Measurements from ENCODE around the gene KCNN1.
"Not testable (repeated sequence)": the region's sequence is repeated elsewhere in the genome, so short reads cannot be mapped to it uniquely, and the experiment has no call there.

The KCNN1 gene

DNA sequence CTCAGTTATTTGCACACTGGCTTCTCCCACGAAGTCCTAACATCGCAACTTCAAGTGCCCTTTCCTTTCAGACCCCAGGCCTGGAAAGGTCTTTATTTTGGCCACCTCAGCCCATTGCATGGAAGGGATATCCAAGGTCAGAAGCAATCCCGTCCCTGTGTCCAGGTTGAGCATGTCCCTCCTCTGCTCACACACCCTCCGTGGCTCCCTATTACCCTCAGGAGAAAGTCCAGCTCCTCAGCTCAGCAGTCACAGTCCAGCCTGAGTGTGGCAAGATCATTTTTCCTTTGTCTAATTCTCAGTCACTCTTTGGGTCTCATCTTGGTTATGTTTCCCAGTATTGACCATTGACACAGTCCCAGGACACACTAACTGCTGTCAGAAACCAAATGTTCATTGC is 60.2 kb downstream of the KCNN1 start:
- DNase-seq (ENCODE audit: low spot score) = no peak

DNA sequence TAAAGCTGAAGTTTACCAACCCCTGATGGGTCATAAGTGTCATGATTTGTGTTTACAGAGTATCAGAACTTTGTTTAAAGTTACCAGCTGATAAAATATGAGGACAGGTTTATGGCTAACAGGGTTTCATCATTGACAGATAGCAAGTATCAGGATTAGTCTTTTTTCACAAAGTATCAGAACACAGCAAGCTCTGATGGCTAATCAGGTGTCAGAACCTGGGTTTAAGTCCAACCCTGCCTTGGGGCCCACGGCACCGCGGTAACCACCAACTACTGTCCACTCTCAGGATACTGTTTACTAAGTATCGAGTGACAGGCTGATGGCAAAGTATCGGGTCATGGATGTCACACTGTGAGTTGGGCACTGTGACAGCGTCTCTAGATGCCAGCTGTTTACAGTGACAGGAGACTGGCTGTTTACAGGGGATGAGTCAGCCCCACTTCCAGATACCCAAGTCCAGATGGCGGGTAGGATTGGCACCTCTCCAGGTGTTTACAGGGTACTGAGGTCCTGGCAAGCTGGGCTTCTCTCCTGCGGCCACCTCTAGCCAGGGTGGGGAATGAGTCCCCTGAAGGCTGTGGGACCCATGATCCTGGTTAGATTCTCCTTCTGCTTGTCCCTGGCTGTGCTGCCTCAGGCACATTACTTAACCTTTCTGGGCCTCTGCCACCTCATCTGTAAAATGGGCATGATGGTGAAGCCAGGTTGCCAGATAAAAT is 62.9 kb downstream of the KCNN1 start:
- peak; percentile 99 for DNase-seq (ENCODE audit: low spot score)

DNA sequence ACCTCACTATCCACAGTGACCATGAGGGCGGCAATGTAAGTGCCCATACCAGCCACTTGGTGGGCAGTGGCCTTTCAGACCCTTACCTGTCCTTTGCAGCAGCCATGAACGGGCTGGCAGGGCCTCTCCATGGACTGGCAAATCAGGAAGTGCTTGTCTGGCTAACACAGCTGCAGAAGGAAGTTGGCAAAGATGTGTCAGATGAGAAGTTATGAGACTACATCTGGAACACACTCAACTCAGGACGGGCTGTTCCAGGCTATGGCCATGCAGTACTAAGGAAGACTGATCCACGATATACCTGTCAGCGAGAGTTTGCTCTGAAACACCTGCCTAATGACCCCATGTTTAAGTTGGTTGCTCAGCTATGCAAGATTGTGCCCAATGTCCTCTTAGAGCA is 64.5 kb downstream of the KCNN1 start:
- DNase-seq (ENCODE audit: low spot score) = peak; percentile 53

DNA sequence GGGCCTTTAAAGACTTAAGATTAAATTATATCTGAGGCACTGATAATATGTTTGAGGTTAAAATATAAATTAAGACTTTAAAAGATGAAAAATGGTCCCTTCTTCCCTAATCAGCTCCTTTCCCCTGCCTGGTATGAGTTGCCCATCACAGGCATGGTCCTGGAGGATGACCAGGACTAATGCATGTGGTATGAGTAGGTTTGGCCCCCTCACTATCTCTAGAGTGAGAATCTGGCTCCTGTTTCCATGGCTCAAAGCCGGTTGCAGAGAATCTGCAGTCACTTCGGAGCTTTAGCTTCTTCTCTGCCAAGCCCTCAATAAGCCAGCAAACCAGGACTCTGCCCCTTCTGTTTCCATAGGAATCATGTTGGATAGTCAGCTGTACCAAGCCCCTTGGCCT is 65.2 kb downstream of the KCNN1 start:
- DNase-seq (ENCODE audit: low spot score) = not testable (repeated sequence)

DNA sequence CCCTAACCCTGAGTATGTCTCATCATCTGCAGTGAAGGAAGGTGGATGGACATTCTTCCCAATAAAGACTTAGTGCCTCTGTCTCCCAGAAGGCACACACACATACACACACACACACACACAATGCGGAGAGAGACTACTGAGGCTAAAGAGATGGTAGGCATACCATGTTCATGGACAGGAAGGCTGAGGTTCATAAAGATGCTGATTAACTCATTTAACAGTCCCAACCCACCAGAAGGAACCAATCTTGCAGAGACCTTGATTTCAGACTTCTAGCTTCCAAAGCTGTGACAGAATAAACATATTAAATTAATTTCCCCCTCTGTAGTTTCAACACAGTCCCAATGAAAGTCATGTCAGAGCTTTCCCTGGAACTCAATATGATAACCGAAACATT is 74.1 kb downstream of the KCNN1 start:
- DNase-seq (ENCODE audit: low spot score) = no peak

DNA sequence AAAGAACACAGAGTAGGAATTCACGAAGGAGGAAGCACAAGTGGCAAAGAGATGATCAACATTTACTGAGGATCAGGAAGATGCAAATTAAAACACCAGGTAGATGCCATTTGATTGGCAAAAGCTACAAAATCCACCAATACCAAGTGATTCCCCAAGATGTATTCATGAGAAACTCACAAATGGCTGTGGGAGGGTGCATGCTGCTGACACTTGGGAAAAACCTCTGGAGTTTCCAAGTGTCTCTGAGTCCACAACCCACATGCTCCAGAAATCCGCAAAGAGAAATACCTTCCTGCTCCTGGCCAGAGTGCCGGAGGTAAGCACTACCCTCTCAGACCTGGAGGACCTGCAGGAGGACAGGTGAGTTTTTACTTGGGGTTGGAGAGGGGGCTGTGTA is 76.8 kb downstream of the KCNN1 start:
- no peak for DNase-seq (ENCODE audit: low spot score)

DNA sequence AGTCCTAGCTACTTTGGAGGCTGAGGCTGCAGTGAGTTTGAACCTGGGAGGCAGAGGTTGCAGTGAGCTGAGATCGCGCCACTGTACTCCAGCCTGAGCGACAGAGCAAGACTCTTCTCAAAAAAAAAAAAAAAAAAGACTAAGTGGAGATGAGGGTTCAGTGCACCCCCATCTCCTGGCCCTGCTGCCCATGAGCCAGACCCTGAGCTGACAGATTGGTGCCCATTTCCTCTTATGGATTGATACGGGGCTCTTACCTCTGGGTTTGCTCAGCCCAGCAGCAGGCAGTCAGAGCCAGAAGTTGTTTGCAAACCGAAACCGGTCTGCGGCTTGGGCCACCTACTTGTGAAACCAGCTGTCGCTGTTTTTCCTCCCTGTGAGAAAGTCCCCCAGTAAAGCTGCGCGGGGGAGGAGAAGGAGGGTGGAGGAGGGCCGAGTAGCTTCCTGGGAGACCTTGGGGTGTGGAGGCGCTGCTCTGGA is 78.0 kb downstream of the KCNN1 start:
- peak; percentile 74 for DNase-seq (ENCODE audit: low spot score)

DNA sequence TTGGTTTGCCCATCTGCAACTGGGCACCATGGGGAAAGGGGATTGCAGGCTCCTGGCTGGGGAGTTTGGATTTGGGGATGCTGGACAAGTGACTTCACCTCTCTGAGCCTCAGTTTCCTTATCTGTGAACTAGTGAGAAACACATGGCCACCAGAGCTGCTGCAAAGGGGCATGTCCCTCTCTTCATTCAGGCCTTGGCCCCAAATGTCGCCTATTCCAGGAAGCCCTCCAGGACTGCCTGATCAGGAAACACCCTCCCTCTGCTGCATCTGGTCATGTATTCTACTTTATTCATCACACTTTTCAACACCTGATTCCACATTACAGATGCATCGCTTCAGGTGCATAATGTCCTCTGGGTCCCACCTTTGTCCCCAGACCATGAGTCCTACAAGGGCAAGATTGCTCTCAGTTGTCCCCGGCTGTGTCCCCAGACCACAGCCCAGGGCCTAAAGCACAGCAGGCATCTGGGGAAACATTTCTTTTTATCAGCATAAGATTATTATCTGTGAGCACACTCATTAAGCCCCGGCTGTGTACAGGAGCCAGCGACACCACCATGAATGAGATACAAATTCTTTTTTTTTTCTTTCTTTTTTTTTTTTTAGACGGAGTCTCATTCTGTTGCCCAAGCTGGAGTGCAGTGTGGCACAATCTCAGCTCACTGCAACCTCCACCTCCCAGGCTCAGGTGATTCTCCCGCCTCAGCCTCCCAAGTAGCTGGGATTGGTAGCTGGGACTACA is 78.6 kb downstream of the KCNN1 start:
- DNase-seq (ENCODE audit: low spot score) = no peak

DNA sequence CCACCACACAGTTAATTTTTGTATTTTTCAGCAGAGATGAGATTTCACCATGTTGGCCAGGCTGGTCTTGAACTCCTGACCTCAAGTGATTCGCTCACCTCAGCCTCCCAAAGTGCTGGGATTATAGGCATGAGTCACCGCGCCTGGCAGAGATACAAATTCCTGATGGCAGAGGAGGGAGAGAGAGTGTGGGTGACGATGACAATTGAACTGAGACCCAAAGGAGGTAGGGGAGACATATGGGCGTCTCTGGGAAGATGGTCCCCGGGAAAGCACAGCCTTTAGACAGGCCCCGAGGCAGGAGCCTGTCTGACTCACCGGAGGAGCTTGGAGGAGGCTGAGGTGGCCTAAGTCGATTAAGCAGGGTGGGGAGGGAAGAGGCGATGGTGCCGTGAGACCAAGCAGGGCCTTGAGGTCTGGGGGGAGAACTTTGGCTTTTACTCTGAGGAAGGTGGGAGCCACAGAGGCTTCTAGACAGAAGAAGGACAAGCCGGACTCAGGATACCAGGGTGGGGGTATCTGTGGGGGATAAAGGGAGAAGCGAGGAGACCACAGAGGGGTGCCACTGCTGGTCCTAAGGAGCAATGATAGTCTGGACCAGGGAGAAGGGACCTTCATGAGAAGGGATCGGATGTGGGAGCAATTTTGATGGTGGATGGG is 79.3 kb downstream of the KCNN1 start:
- peak; percentile 58 for DNase-seq (ENCODE audit: low spot score)

DNA sequence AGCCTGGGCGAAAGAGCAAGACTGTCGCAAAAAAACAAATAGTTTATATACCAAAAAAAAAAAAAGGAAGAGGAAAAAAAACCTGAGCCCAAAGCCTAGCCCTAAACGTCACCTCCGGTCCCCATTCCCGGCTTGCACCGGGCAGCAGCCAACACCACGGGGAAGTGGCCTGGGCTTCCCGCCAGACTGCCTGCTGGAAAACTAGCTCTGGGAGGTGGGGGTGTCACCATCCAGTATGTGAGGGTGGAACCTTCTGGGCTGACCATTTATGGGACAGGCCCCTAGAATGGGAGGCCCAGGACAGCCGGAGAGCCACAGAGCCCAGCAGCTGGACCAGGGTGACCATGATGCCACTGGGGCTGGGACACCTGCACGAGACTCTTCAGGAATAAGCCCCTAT is 82.5 kb downstream of the KCNN1 start:
- DNase-seq (ENCODE audit: low spot score) = no peak

Data from hematopoietic multipotent progenitor cell treated with erythropoietin and hydrocortisone succinate and interleukin-3 and kit ligand, for 17 days (in vitro differentiated cells).